SK-N-MC (cell line): ENCODE data around the gene KIAA1217.
A peak's percentile ranks its signal among the peaks of the same experiment; 100 is the strongest.

ENCODE experiments used
- DNase-seq: peaks from one replicate; pipeline ENCODE4 v3.0.0-alpha.2; 2011; ENCODE audit warnings: low read depth, low spot score
- H3K27ac ChIP-seq: fragments of 200-600 bp; sonication (generic); 2 replicates; pipeline ENCODE4 v1.5.1; 2016; ENCODE audit warnings: mixed run types
- H3K36me3 ChIP-seq: fragments of 200-600 bp; sonication (generic); 2 replicates; pipeline ENCODE4 v1.6.1; 2017; ENCODE audit warnings: antibody characterized with exemption, low read length, mixed read lengths; ENCODE audit not compliant: insufficient read depth
- H3K4me3 ChIP-seq: fragments of 200-600 bp; sonication (generic); 2 replicates; pipeline ENCODE4 v1.5.1; 2016
- H3K9ac ChIP-seq: fragments of 200-600 bp; sonication (generic); 2 replicates; pipeline ENCODE4 v1.8.0; 2017; ENCODE audit warnings: mixed run types, mixed read lengths; ENCODE audit not compliant: insufficient read length
- H3K9me3 ChIP-seq: fragments of 200-600 bp; sonication (generic); 2 replicates; pipeline ENCODE4 v1.6.1; 2017; ENCODE audit warnings: low read depth, mild to moderate bottlenecking, antibody characterized with exemption, low read length, moderate library complexity, mixed read lengths
- EZH2 ChIP-seq: fragments of 200-600 bp; sonication (generic); IDR thresholded peaks from one replicate; pipeline ENCODE4 v1.6.1; 2017; ENCODE audit warnings: antibody characterized with exemption
- FOXP2 ChIP-seq: optimal IDR thresholded peaks from 2 replicates; pipeline ENCODE3; 2011; ENCODE audit warnings: mild to moderate bottlenecking, moderate library complexity; ENCODE audit not compliant: insufficient read depth; ENCODE audit errors: extremely low read length, control extremely low read depth
- POLR2AphosphoS5 ChIP-seq: IDR thresholded peaks from 2 replicates; pipeline ENCODE4 v1.6.1; 2012; ENCODE audit warnings: mild to moderate bottlenecking, low read depth, low read length, borderline replicate concordance

KIAA1217 gene

DNA sequence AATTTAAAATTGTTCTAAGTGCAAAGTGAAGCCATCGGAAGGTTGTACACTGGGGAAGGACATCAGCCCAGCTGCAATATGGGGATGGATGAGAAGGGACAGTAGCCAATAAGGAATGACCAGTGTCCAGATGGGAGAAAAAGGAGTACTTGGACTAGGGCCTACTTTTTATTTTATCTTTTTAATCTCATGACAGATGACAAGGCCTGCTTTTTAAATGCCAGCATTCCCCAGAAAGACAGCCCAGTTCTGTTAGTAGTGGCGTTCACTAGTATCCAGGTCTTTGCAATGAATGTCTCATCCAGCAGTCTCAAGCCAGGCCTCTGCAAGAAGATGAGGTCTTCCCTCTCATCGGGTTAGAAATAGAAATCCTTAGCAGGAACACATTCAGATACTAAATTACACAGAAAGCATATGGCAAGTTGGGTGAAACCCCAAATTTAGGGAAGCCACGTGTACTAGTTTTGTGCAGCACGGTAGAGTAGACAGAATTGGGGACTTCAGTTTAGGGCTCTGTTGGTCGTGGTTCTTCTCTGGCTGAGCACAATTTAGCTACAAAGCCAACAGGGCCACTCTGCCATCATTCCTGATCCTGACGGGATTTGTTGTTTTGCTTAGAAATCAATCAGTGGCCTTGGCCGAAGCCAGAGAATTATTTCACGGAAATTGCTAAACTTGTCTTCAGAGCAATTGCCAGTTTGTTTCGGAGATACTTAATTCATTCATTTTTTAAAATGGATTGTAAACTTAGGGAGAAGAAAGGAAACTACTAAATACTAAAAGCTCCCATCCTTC is 286.9 kb downstream of the KIAA1217 start:
- H3K9ac ChIP-seq, result no peak overlapping the region
- H3K27ac ChIP-seq, result no peak overlapping the region
- no peaks in the 10 kb centered on the region for H3K9me3 ChIP-seq
- TF ChIP-seq FOXP2, result no peak
- TF ChIP-seq EZH2, result no peak
- no peak for TF ChIP-seq POLR2AphosphoS5
- no peak overlapping the region for H3K4me3 ChIP-seq
- DNase-seq, result no peak
- H3K36me3 ChIP-seq, result no peaks in the 10 kb centered on the region

GRCh38 chr10:24496906-24497305 is 288.0 kb downstream of the KIAA1217 start:
- no peak overlapping the region for H3K27ac ChIP-seq
- no peak for TF ChIP-seq EZH2
- no peak for TF ChIP-seq POLR2AphosphoS5
- no peak for DNase-seq
- H3K36me3 ChIP-seq, result no peaks in the 10 kb centered on the region
- H3K4me3 ChIP-seq, result no peak overlapping the region
- H3K9ac ChIP-seq, result no peak overlapping the region
- no peaks in the 10 kb centered on the region for H3K9me3 ChIP-seq

DNA sequence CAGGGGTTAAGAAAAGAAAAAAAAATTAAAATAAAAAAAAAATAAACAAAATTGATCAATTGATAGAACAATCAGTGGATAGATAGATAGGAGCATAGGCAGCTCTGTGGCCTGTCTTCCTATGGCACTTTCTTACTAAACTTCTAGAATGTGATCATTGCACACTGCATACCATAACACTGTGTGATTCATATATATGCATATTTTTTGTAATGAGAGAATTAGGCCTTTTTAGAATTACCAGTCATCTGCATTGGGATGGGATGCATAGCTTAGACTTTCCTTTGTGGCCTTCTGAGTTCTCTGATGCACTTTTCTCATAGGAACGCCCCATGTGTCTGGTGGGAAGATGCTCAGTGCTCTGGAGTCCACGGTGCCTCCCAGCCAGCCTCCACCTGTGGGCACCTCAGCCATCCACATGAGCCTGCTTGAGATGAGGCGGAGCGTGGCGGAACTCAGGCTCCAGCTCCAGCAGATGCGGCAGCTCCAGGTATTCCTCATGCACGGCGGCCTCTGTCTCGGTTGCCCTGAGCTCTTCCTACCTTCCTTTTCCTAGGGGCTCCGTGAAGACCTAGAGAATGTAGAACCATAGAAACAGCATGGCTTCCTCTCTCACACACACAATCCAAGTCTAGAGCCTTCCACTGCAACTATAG is 292.2 kb downstream of the KIAA1217 start:
- H3K4me3 ChIP-seq, result no peak overlapping the region
- H3K27ac ChIP-seq, result no peak overlapping the region

DNA sequence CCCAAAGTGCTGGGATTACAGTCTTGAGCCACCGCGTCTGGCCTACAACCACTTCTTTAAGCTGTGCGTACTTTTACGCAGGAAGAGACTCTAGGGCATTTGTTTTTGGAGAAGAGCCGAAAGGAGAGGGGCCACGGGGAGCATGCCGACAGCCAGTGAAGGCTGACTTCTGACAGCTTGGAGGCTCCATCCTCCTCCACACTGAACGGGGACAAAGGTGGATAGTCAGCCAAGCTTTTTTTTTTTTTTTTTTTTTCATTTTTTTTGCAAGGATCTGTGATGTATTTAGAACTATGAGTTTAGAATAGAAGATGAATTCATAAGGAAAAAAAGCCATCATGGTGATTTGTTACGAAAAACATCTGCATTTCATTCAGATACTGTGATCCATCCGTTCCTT is 293.1 kb downstream of the KIAA1217 start:
- no peak for DNase-seq
- no peak overlapping the region for H3K27ac ChIP-seq
- peaks cover 22% of the 10 kb centered on the region for H3K36me3 ChIP-seq
- no peak overlapping the region for H3K9ac ChIP-seq
- H3K4me3 ChIP-seq, result no peak overlapping the region
- TF ChIP-seq EZH2 (no peak), FOXP2 (no peak), POLR2AphosphoS5 (no peak)
- no peaks in the 10 kb centered on the region for H3K9me3 ChIP-seq

More for the DNA sequence above, 292.2 kb downstream of the KIAA1217 start:
- peaks cover 14% of the 10 kb centered on the region; the same call in 1 of the 2 replicates for H3K36me3 ChIP-seq
- H3K9me3 ChIP-seq, result no peaks in the 10 kb centered on the region
- H3K9ac ChIP-seq, result no peak overlapping the region
- DNase-seq, result no peak
- TF ChIP-seq EZH2 (no peak), POLR2AphosphoS5 (no peak), FOXP2 (no peak)

DNA sequence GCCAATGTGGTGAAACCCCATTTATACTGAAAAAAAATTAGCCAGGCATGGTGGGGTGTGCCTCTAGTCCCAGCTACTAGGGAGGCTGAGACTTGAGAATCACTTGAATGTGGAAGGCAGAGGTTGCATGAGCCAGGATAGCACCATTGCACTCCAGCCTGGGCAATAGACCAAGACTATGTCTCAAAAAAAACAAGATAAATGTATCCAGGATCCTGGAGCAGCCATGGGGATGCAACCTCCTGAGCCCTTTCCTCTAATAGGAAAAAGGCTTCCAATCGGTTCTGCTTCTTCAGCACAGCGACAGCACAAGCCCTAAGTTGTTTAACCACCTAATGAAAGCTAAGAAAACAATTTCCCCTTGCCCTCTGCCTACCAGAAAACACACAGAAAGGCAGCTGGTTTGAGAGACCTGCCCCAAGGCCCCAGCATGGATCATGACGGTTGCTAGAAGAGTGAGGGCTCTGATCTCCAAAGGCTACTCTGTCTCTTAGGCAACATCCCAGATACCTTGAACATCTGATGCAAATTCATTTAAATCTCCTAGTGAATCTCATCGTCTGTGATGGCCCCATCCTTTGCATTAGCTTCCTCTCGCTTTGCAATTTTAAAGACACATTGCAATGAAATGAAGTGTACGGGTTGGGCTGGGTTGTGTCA is 294.0 kb downstream of the KIAA1217 start:
- H3K36me3 ChIP-seq, result peaks cover 30% of the 10 kb centered on the region
- TF ChIP-seq POLR2AphosphoS5 (no peak), FOXP2 (no peak), EZH2 (no peak)
- no peaks in the 10 kb centered on the region for H3K9me3 ChIP-seq
- no peak for DNase-seq
- H3K9ac ChIP-seq, result no peak overlapping the region
- H3K27ac ChIP-seq, result no peak overlapping the region
- no peak overlapping the region for H3K4me3 ChIP-seq

- H3K4me3 ChIP-seq, result no peak overlapping the region
- no peaks in the 10 kb centered on the region for H3K9me3 ChIP-seq
- no peak for DNase-seq
- peak overlapping the region; percentile 36; the same call in 1 of the 2 replicates for H3K27ac ChIP-seq
- TF ChIP-seq FOXP2, result no peak
- no peak for TF ChIP-seq EZH2
- TF ChIP-seq POLR2AphosphoS5, result no peak
- H3K36me3 ChIP-seq, result peaks cover 30% of the 10 kb centered on the region
- no peak overlapping the region for H3K9ac ChIP-seq
Measured at GRCh38 chr10:24503461-24504320, 294.8 kb downstream of the KIAA1217 start.

- TF ChIP-seq FOXP2, result no peak
- no peak for TF ChIP-seq POLR2AphosphoS5
- TF ChIP-seq EZH2, result no peak
- Histone ChIP-seq H3K9ac (no peak overlapping the region), H3K9me3 (no peaks in the 10 kb centered on the region), H3K4me3 (no peak overlapping the region), H3K36me3 (peaks cover 30% of the 10 kb centered on the region), H3K27ac (no peak overlapping the region)
- DNase-seq, result no peak
Measured at GRCh38 chr10:24505759-24506158, 296.8 kb downstream of the KIAA1217 start.
